ENCODE measurements around the gene NR0B2.

DNA sequence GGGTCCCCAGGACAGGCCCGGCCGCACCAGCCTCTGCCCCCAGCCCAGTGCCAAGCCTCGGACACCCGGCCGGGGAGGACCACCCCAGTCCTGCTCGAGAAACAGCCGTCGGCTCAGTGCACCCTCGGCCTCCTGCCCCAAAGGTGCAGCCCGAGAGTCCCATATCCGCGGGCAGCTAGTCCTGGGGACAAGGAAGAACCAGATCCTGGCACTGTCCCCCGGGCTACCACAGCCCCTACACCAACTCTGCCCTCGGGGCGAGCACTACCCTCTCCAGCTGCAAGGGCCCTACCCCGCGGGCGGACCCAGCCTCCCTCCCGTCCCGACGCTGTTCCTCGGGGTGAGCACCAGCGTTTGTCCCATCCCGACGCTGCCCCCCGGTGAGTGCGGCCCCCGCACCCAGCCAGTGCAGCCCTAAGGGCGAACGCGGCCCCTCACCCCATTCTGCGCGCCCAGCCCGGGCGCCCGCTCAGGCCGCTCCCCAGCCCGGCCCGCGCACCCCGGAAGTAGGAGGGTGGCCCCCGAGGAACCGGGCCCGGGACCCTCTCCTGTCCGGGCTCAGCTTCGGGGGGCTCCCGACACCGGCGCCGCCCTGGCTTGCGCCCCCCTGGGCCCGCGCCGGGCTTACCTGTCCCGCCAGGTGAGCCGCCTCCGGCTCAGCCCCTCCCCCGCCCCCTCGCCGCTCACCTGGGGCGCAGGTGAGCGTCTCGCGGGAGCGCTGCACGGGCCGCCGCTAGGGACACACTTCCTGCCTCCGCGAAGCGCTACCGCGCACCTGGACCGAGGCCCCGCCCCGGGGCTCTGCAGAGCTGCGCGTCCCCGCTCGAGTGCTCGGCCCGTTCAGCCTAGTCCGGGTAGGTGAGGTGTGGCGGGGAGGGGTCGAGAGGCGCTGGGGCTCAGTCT, 46.2 kb upstream of the NR0B2 start, which contains the start of gene KDF1:
- TF ChIP-seq, protein P1, sequence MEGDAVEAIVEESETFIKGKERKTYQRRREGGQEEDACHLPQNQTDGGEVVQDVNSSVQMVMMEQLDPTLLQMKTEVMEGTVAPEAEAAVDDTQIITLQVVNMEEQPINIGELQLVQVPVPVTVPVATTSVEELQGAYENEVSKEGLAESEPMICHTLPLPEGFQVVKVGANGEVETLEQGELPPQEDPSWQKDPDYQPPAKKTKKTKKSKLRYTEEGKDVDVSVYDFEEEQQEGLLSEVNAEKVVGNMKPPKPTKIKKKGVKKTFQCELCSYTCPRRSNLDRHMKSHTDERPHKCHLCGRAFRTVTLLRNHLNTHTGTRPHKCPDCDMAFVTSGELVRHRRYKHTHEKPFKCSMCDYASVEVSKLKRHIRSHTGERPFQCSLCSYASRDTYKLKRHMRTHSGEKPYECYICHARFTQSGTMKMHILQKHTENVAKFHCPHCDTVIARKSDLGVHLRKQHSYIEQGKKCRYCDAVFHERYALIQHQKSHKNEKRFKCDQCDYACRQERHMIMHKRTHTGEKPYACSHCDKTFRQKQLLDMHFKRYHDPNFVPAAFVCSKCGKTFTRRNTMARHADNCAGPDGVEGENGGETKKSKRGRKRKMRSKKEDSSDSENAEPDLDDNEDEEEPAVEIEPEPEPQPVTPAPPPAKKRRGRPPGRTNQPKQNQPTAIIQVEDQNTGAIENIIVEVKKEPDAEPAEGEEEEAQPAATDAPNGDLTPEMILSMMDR (IDR thresholded peaks at IDR 0.05; ENCODE audit: poor library complexity), result peak; percentile 4
- TF ChIP-seq EZH2phosphoT487 (IDR thresholded peaks at IDR 0.05; ENCODE audit: low read depth, severe bottlenecking, unreplicated experiment), result peak; percentile 16

All from hepatocyte (in vitro differentiated cells).